Activated gamma-delta T cell treated with anti-CD3 and anti-CD28 coated beads, Interleukin-2, amount 50 U/mL, for 16 hours (primary cell): ENCODE measurements around the gene TXNL4B.

Experiments
- DNase-seq: peaks from one replicate; pipeline ENCODE4 v3.0.0-alpha.2; 2020; ENCODE audit warnings: low read depth

Gene TXNL4B

GRCh38 chr16:72093448-72094265 lies at the start of gene TXNL4B, which contains the start of gene DHX38:
Gene TXNL4B (minus strand): TSS chr16:72093620. CDS start chr16:72090749, 2,871 bp downstream.
Gene DHX38 (plus strand): TSS chr16:72093847. CDS start chr16:72096158, 2,311 bp downstream.
- peak; percentile 88 for DNase-seq

GRCh38 chr16:72142476-72142875 lies 49.1 kb upstream of the TXNL4B start:
- DNase-seq = no peak

- DNase-seq = no peak
Observed at GRCh38 chr16:72139908-72140307, 46.5 kb upstream of the TXNL4B start.

- DNase-seq = no peak
Observed at GRCh38 chr16:72138064-72138572, 44.7 kb upstream of the TXNL4B start.

- no peak for DNase-seq
Observed at GRCh38 chr16:72137380-72138063, 44.1 kb upstream of the TXNL4B start.

- DNase-seq = no peak
Observed at GRCh38 chr16:72134507-72134906, 41.1 kb upstream of the TXNL4B start.

- DNase-seq = no peak
Observed at GRCh38 chr16:72132726-72133125, 39.3 kb upstream of the TXNL4B start.

GRCh38 chr16:72131036-72131435 lies 37.6 kb upstream of the TXNL4B start:
- no peak for DNase-seq

- DNase-seq = no peak
Observed at GRCh38 chr16:72129976-72130656, 36.7 kb upstream of the TXNL4B start.

- DNase-seq = no peak
Observed at GRCh38 chr16:72128701-72129100, 35.3 kb upstream of the TXNL4B start.

GRCh38 chr16:72126429-72126765 lies 33.0 kb upstream of the TXNL4B start:
- DNase-seq = no peak

GRCh38 chr16:72125635-72126428 lies 32.4 kb upstream of the TXNL4B start:
- DNase-seq = no peak

GRCh38 chr16:72124761-72125634 lies 31.6 kb upstream of the TXNL4B start:
- DNase-seq = peak; percentile 22

GRCh38 chr16:72124148-72124547 lies 30.7 kb upstream of the TXNL4B start:
- DNase-seq = no peak

- DNase-seq = no peak
Observed at GRCh38 chr16:72123426-72123825, 30.0 kb upstream of the TXNL4B start.

GRCh38 chr16:72122916-72123315 lies 29.5 kb upstream of the TXNL4B start:
- DNase-seq = no peak

- DNase-seq = no peak
Observed at GRCh38 chr16:72122308-72122707, 28.9 kb upstream of the TXNL4B start.

- DNase-seq = no peak
Observed at GRCh38 chr16:72120026-72120425, 26.6 kb upstream of the TXNL4B start.

GRCh38 chr16:72113616-72113945 lies 20.2 kb upstream of the TXNL4B start:
- DNase-seq = no peak

- DNase-seq = no peak
Observed at GRCh38 chr16:72112906-72113615, 19.6 kb upstream of the TXNL4B start.
